ENCODE results near the gene PRKAG2.

Gene PRKAG2

GRCh38 chr7:151568956-151569940 is 307.7 kb downstream of the PRKAG2 start:
- Histone ChIP-seq H3K27me3 (ENCODE audit: insufficient read depth, low read length) (no peaks in the 10 kb centered on the region), H3K36me3 (ENCODE audit: insufficient read depth, low read length) (no peaks in the 10 kb centered on the region), H3K4me1 (ENCODE audit: insufficient read depth, low read length) (no peaks in the 10 kb centered on the region), H2AFZ (ENCODE audit: low read depth, low read length) (no peak overlapping the region), H3K4me3 (ENCODE audit: low read length) (no peak overlapping the region), H3K9me3 (ENCODE audit: low read length) (no peaks in the 10 kb centered on the region)

- Histone ChIP-seq H3K36me3 (ENCODE audit: insufficient read depth, low read length) (peaks cover 7% of the 10 kb centered on the region), H2AFZ (ENCODE audit: low read depth, low read length) (no peak overlapping the region), H3K4me1 (ENCODE audit: insufficient read depth, low read length) (no peaks in the 10 kb centered on the region), H3K27me3 (ENCODE audit: insufficient read depth, low read length) (no peaks in the 10 kb centered on the region), H3K4me3 (ENCODE audit: low read length) (no peak overlapping the region), H3K9me3 (ENCODE audit: low read length) (no peaks in the 10 kb centered on the region)
Observed at GRCh38 chr7:151566897-151567320, 310.0 kb downstream of the PRKAG2 start.

DNA sequence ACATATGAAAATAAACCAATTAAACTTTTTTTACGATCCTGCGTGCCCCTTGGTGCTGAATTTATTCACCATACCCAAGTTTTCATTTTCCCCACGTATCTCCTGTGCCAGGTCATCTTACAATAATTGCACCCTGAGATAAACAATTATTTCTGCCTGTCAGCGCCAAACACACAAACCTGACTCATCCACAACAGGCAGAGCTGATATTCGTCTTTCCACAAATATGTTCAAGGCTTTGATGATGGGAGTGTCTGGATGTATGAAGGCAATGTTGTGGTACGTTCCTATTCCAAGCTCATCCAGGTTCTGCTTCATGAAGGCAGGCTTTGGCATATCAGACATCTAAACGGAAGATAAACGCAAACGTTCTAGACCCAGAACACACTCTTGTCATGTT is 311.4 kb downstream of the PRKAG2 start:
- no peak overlapping the region for H2AFZ ChIP-seq (ENCODE audit: low read depth, low read length)
- H3K27me3 ChIP-seq (ENCODE audit: insufficient read depth, low read length) = no peaks in the 10 kb centered on the region
- H3K9me3 ChIP-seq (ENCODE audit: low read length) = no peaks in the 10 kb centered on the region
- H3K4me3 ChIP-seq (ENCODE audit: low read length) = no peak overlapping the region
- no peaks in the 10 kb centered on the region for H3K4me1 ChIP-seq (ENCODE audit: insufficient read depth, low read length)
- peaks cover 12% of the 10 kb centered on the region for H3K36me3 ChIP-seq (ENCODE audit: insufficient read depth, low read length)

GRCh38 chr7:151560243-151560642 is 316.7 kb downstream of the PRKAG2 start:
- Histone ChIP-seq H3K9me3 (ENCODE audit: low read length) (no peaks in the 10 kb centered on the region), H3K36me3 (ENCODE audit: insufficient read depth, low read length) (peaks cover 41% of the 10 kb centered on the region), H3K4me3 (ENCODE audit: low read length) (no peak overlapping the region), H2AFZ (ENCODE audit: low read depth, low read length) (no peak overlapping the region), H3K4me1 (ENCODE audit: insufficient read depth, low read length) (no peaks in the 10 kb centered on the region), H3K27me3 (ENCODE audit: insufficient read depth, low read length) (no peaks in the 10 kb centered on the region)

- no peak overlapping the region for H3K4me3 ChIP-seq (ENCODE audit: low read length)
- H3K27me3 ChIP-seq (ENCODE audit: insufficient read depth, low read length) = no peaks in the 10 kb centered on the region
- H3K9me3 ChIP-seq (ENCODE audit: low read length) = no peaks in the 10 kb centered on the region
- peaks cover 41% of the 10 kb centered on the region for H3K36me3 ChIP-seq (ENCODE audit: insufficient read depth, low read length)
- no peak overlapping the region for H2AFZ ChIP-seq (ENCODE audit: low read depth, low read length)
- no peaks in the 10 kb centered on the region for H3K4me1 ChIP-seq (ENCODE audit: insufficient read depth, low read length)
Observed at GRCh38 chr7:151559557-151560183, 317.2 kb downstream of the PRKAG2 start.

- no peaks in the 10 kb centered on the region for H3K27me3 ChIP-seq (ENCODE audit: insufficient read depth, low read length)
- H3K4me1 ChIP-seq (ENCODE audit: insufficient read depth, low read length) = no peaks in the 10 kb centered on the region
- no peaks in the 10 kb centered on the region for H3K9me3 ChIP-seq (ENCODE audit: low read length)
- no peak overlapping the region for H2AFZ ChIP-seq (ENCODE audit: low read depth, low read length)
- no peak overlapping the region for H3K4me3 ChIP-seq (ENCODE audit: low read length)
- H3K36me3 ChIP-seq (ENCODE audit: insufficient read depth, low read length) = peaks cover 37% of the 10 kb centered on the region
Observed at GRCh38 chr7:151558575-151558974, 318.3 kb downstream of the PRKAG2 start.

DNA sequence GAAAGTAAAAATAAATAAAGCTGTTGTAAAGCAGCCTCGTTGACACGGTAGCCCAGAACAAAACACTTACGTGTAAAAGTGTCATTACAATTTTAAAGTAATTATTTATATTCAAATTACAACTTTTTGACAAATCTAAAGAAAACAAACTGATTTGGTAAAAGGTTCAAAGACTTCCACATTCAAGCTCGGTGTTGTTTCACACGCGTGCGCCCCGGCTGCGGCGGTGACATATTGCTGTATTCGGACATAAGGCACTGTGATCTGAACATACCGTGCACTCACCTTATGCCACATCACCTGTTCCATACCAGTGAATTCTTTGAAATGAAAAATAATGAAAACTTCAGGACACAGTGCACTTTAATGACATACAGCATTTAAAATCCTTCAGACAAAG is 320.3 kb downstream of the PRKAG2 start:
- H3K27me3 ChIP-seq (ENCODE audit: insufficient read depth, low read length) = no peaks in the 10 kb centered on the region
- no peaks in the 10 kb centered on the region for H3K4me1 ChIP-seq (ENCODE audit: insufficient read depth, low read length)
- no peak overlapping the region for H3K4me3 ChIP-seq (ENCODE audit: low read length)
- H3K36me3 ChIP-seq (ENCODE audit: insufficient read depth, low read length) = peaks cover 34% of the 10 kb centered on the region
- no peaks in the 10 kb centered on the region for H3K9me3 ChIP-seq (ENCODE audit: low read length)
- no peak overlapping the region for H2AFZ ChIP-seq (ENCODE audit: low read depth, low read length)

DNA sequence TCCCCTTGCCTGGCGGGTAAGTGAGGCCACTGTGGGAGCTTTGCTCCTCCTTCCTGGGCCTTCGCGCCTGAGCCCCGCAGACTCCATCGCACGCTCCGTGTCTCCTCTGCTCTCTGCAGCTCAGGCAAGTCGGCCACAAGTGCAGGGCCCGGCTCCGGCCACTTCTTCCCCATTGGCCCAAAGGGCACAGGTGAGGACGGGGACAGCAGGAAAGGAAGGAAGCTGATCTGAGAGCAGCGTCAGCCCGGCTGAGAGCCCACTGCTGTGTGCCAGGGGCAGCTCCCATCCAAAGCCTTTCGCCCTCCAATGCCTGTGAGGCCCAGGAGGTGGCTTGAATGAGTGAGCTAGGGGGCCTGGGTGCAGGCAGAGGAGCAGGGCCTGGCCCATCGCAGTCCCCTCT is 323.6 kb downstream of the PRKAG2 start:
- H3K27me3 ChIP-seq (ENCODE audit: insufficient read depth, low read length) = no peaks in the 10 kb centered on the region
- H3K36me3 ChIP-seq (ENCODE audit: insufficient read depth, low read length) = peaks cover 12% of the 10 kb centered on the region

GRCh38 chr7:151552352-151553028 is 324.4 kb downstream of the PRKAG2 start:
- Histone ChIP-seq H2AFZ (ENCODE audit: low read depth, low read length) (no peak overlapping the region), H3K4me3 (ENCODE audit: low read length) (no peak overlapping the region), H3K9me3 (ENCODE audit: low read length) (no peaks in the 10 kb centered on the region), H3K27me3 (ENCODE audit: insufficient read depth, low read length) (no peaks in the 10 kb centered on the region), H3K4me1 (ENCODE audit: insufficient read depth, low read length) (no peaks in the 10 kb centered on the region), H3K36me3 (ENCODE audit: insufficient read depth, low read length) (peaks cover 6% of the 10 kb centered on the region)

More for the DNA sequence above, 323.6 kb downstream of the PRKAG2 start:
- H3K4me1 ChIP-seq (ENCODE audit: insufficient read depth, low read length) = no peaks in the 10 kb centered on the region
- no peak overlapping the region for H2AFZ ChIP-seq (ENCODE audit: low read depth, low read length)
- H3K9me3 ChIP-seq (ENCODE audit: low read length) = no peaks in the 10 kb centered on the region
- no peak overlapping the region for H3K4me3 ChIP-seq (ENCODE audit: low read length)

DNA sequence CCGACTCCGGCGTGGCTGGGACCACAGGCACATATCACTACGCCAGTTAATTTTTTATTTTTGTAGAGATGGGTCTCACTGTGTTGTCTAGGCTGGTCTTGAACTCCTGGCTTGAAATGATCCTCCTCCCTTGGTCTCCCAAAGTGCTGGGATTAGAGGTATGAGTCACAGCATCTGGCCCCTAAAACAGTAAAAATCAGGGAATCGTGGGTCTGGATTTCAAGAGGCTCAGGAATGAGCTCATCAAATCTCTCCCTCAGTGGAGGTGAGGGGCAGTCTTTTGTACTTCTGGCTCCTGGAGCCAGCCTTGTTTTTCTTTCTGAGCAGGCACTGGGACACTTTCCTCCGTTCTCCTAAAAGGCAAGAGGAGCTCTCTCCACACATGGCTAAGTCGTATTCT is 325.1 kb downstream of the PRKAG2 start:
- Histone ChIP-seq H3K27me3 (ENCODE audit: insufficient read depth, low read length) (no peaks in the 10 kb centered on the region), H3K4me3 (ENCODE audit: low read length) (no peak overlapping the region), H3K4me1 (ENCODE audit: insufficient read depth, low read length) (no peaks in the 10 kb centered on the region), H3K9me3 (ENCODE audit: low read length) (no peaks in the 10 kb centered on the region), H2AFZ (ENCODE audit: low read depth, low read length) (no peak overlapping the region), H3K36me3 (ENCODE audit: insufficient read depth, low read length) (peaks cover 3% of the 10 kb centered on the region)

GRCh38 chr7:151550656-151551286 is 326.1 kb downstream of the PRKAG2 start:
- H3K9me3 ChIP-seq (ENCODE audit: low read length) = no peaks in the 10 kb centered on the region
- H3K27me3 ChIP-seq (ENCODE audit: insufficient read depth, low read length) = no peaks in the 10 kb centered on the region
- no peaks in the 10 kb centered on the region for H3K36me3 ChIP-seq (ENCODE audit: insufficient read depth, low read length)
- H3K4me3 ChIP-seq (ENCODE audit: low read length) = no peak overlapping the region
- H3K4me1 ChIP-seq (ENCODE audit: insufficient read depth, low read length) = no peaks in the 10 kb centered on the region
- no peak overlapping the region for H2AFZ ChIP-seq (ENCODE audit: low read depth, low read length)

- no peaks in the 10 kb centered on the region for H3K36me3 ChIP-seq (ENCODE audit: insufficient read depth, low read length)
- H3K27me3 ChIP-seq (ENCODE audit: insufficient read depth, low read length) = no peaks in the 10 kb centered on the region
- H3K4me3 ChIP-seq (ENCODE audit: low read length) = no peak overlapping the region
- H3K4me1 ChIP-seq (ENCODE audit: insufficient read depth, low read length) = no peaks in the 10 kb centered on the region
- no peak overlapping the region for H2AFZ ChIP-seq (ENCODE audit: low read depth, low read length)
- no peaks in the 10 kb centered on the region for H3K9me3 ChIP-seq (ENCODE audit: low read length)
Observed at GRCh38 chr7:151549644-151550043, 327.3 kb downstream of the PRKAG2 start.

- H3K4me1 ChIP-seq (ENCODE audit: insufficient read depth, low read length) = no peaks in the 10 kb centered on the region
- H2AFZ ChIP-seq (ENCODE audit: low read depth, low read length) = no peak overlapping the region
- no peaks in the 10 kb centered on the region for H3K27me3 ChIP-seq (ENCODE audit: insufficient read depth, low read length)
- no peak overlapping the region for H3K4me3 ChIP-seq (ENCODE audit: low read length)
- H3K36me3 ChIP-seq (ENCODE audit: insufficient read depth, low read length) = no peaks in the 10 kb centered on the region
- H3K9me3 ChIP-seq (ENCODE audit: low read length) = no peaks in the 10 kb centered on the region
Observed at GRCh38 chr7:151549083-151549482, 327.8 kb downstream of the PRKAG2 start.
